PC-3 (cell line): ENCODE data around the gene LRRC56.

Source experiments
- CTCF ChIP-seq: fragments of 300-600 bp; sonication (generic); conservative IDR thresholded peaks from 2 replicates; pipeline ENCODE4 v1.5.1; 2017; ENCODE audit warnings: antibody characterized with exemption, low read depth, mild to moderate bottlenecking, low read length
- EZH2 ChIP-seq: fragments of 300-600 bp; sonication (generic); IDR thresholded peaks from one replicate; pipeline ENCODE4 v1.6.1; 2017; ENCODE audit warnings: antibody characterized with exemption, mild to moderate bottlenecking, low read length; ENCODE audit not compliant: unreplicated experiment
- EZH2phosphoT487 ChIP-seq: fragments of 300-600 bp; sonication (generic); IDR thresholded peaks from 2 replicates; pipeline ENCODE4 v1.6.1; 2018; ENCODE audit warnings: mild to moderate bottlenecking, antibody characterized with exemption, low read length, borderline replicate concordance

GRCh38 chr11:491358-491757 is 46.0 kb upstream of the LRRC56 start:
- TF ChIP-seq CTCF (no peak), EZH2phosphoT487 (no peak), EZH2 (no peak)
